ENCODE measurements around the gene EGFL6.
"Not testable (repeated sequence)": the region's sequence is repeated elsewhere in the genome, so short reads cannot be mapped to it uniquely, and the experiment has no call there.

DNA sequence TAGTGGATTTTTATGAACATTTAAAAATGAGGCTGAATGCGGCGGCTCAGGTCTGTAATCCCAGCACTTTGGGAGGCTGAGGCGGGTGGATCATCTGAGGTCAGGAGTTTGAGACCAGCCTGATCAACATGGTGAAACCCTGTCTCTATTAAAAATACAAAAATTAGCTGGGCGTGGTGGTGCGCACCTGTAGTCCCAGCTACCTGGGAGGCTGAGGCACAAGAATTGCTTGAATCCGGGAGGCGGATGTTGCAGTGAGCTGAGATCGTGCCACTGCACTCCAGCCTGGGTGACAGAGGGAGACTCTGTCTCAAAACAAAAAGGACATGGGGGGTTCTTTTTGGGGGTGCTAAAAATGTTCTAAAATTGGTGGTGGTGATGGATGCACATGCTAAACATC lies 100.4 kb downstream of the EGFL6 start:
- TF ChIP-seq RCOR1 (IDR thresholded peaks at IDR 0.05; ENCODE audit: low read length); JUND (IDR thresholded peaks at IDR 0.05); TCF12 (IDR thresholded peaks at IDR 0.05); POLR2AphosphoS5 (IDR thresholded peaks at IDR 0.05; ENCODE audit: low read depth, low read length); RAD21 (IDR thresholded peaks at IDR 0.05; ENCODE audit: low read length); RFX5 (IDR thresholded peaks at IDR 0.05; ENCODE audit: low read length); YY1 (IDR thresholded peaks at IDR 0.05; ENCODE audit: low read depth); NFIC (IDR thresholded peaks at IDR 0.05; ENCODE audit: borderline replicate concordance): not testable (repeated sequence)
- TF ChIP-seq, protein P1, sequence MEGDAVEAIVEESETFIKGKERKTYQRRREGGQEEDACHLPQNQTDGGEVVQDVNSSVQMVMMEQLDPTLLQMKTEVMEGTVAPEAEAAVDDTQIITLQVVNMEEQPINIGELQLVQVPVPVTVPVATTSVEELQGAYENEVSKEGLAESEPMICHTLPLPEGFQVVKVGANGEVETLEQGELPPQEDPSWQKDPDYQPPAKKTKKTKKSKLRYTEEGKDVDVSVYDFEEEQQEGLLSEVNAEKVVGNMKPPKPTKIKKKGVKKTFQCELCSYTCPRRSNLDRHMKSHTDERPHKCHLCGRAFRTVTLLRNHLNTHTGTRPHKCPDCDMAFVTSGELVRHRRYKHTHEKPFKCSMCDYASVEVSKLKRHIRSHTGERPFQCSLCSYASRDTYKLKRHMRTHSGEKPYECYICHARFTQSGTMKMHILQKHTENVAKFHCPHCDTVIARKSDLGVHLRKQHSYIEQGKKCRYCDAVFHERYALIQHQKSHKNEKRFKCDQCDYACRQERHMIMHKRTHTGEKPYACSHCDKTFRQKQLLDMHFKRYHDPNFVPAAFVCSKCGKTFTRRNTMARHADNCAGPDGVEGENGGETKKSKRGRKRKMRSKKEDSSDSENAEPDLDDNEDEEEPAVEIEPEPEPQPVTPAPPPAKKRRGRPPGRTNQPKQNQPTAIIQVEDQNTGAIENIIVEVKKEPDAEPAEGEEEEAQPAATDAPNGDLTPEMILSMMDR (IDR thresholded peaks at IDR 0.05) = not testable (repeated sequence)

Measured in SK-N-SH (cell line).